Uterus (tissue), 2 donors: Measurements from ENCODE around the gene ERC2.

ENCODE experiments used
- POLR2A ChIP-seq, 2 donors: fragments of 450-650 bp; IDR thresholded peaks; one replicate each; pipeline ENCODE4 v1.6.1; 2016; ENCODE audit warnings: antibody characterized with exemption in 2 of 2, mild to moderate bottlenecking in 1 of 2, moderate library complexity in 1 of 2
- TF ChIP-seq, protein P1 (sequence below), 4 experiments: fragments of 200-600 bp in 2 of 4; fragments of 450-650 bp in 2 of 4; sonication (generic) in 2 of 4; IDR thresholded peaks; one replicate each; pipeline ENCODE4 v1.5.1; 2016 to 2019; ENCODE audit warnings: antibody characterized with exemption in 4 of 4, mild to moderate bottlenecking in 2 of 4, moderate library complexity in 1 of 4

DNA sequence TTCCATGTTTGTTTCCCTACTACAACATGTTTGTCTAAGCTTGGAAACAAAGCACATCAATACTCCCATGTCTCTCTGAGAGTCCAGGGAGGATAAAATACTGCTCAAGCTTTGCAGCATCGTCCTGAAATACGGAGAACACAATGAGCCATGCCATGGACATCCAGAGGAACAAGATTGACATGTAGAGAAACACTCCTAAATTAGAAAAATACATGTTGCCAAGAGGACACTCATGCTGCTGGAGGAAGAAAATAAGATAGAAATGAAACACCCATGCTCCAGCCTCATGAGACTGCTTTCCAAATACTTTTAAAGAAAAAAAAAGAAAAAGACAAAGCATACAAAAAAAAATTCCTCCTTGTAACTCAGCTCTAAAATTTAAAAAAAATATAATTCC lies 387.0 kb downstream of the ERC2 start:
- TF ChIP-seq, protein P1, sequence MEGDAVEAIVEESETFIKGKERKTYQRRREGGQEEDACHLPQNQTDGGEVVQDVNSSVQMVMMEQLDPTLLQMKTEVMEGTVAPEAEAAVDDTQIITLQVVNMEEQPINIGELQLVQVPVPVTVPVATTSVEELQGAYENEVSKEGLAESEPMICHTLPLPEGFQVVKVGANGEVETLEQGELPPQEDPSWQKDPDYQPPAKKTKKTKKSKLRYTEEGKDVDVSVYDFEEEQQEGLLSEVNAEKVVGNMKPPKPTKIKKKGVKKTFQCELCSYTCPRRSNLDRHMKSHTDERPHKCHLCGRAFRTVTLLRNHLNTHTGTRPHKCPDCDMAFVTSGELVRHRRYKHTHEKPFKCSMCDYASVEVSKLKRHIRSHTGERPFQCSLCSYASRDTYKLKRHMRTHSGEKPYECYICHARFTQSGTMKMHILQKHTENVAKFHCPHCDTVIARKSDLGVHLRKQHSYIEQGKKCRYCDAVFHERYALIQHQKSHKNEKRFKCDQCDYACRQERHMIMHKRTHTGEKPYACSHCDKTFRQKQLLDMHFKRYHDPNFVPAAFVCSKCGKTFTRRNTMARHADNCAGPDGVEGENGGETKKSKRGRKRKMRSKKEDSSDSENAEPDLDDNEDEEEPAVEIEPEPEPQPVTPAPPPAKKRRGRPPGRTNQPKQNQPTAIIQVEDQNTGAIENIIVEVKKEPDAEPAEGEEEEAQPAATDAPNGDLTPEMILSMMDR (IDR thresholded peaks at IDR 0.05), result no peak
- no peak for TF ChIP-seq POLR2A (IDR thresholded peaks at IDR 0.05)
